GM12891 (cell line): Measurements from ENCODE around the gene SNX8.
"Not testable (repeated sequence)": the region's sequence is repeated elsewhere in the genome, so short reads cannot be mapped to it uniquely, and the experiment has no call there.

Experiments used
- POLR2A ChIP-seq: IDR thresholded peaks from 2 replicates; pipeline ENCODE4 v1.6.1; 2011; ENCODE audit warnings: low read depth, low read length, control low read depth
- POLR2AphosphoS5 ChIP-seq: IDR thresholded peaks from 2 replicates; pipeline ENCODE4 v1.6.1; 2011; ENCODE audit warnings: low read depth, low read length, control low read depth
- POU2F2 ChIP-seq: IDR thresholded peaks from 2 replicates; pipeline ENCODE4 v1.6.1; 2011; ENCODE audit warnings: low read depth, mild to moderate bottlenecking, control low read depth, low read length, moderate library complexity
- TAF1 ChIP-seq: IDR thresholded peaks from 2 replicates; pipeline ENCODE4 v1.6.1; 2011; ENCODE audit warnings: low read depth, low read length, control low read depth

- not testable (repeated sequence) for TF ChIP-seq POU2F2, POLR2AphosphoS5, POLR2A, TAF1
Measured at GRCh38 chr7:2347351-2348063, 33.3 kb upstream of the SNX8 start.
